PC-3 (cell line): ENCODE results near the gene EPN2. TPM values are rescaled to one million over a fixed set of nuclear protein-coding genes. Genes with fewer than 3 reads are reported as not detected.

Experiments used
- ATAC-seq: fragments of 200-7000 bp; cut with Tn5 transposase; 2 replicates; pipeline ENCODE4 v1.9.1; 2020; ENCODE audit warnings: mild to moderate bottlenecking, moderate library complexity
- BruUV-seq: library from RNA; stranded (reverse); fragments of 400-500 nt; replicated peaks from 2 replicates; lab custom pipeline; 2021; lab: Mats Ljungman, UMichigan
- CTCF ChIA-PET: fragments of 300-600 bp; sonication (Branson Sonifier 250); formaldehyde crosslinking; loops from one replicate; lab custom pipeline; 2022; ENCODE audit warnings: antibody characterized with exemption; lab: Charles Lee
- POLR2A ChIA-PET: fragments of 300-600 bp; sonication (Branson Sonifier 250); formaldehyde crosslinking; loops from one replicate; lab custom pipeline; 2022; ENCODE audit warnings: antibody characterized with exemption; ENCODE audit not compliant: unreplicated experiment; lab: Charles Lee
- DNase-seq: peaks from one replicate; pipeline ENCODE4 v3.0.0-alpha.2; 2015
- H2AFZ ChIP-seq: fragments of 300-600 bp; sonication (generic); 2 replicates; pipeline ENCODE4 v1.6.0; 2016; ENCODE audit warnings: antibody characterized with exemption, low read length
- H3F3A ChIP-seq: fragments of 300-600 bp; sonication (generic); one replicate; pipeline ENCODE4 v1.6.0; 2017; ENCODE audit warnings: antibody characterized with exemption, low read length, control low read depth, mild to moderate bottlenecking; ENCODE audit not compliant: unreplicated experiment
- H3K27ac ChIP-seq: fragments of 300-600 bp; sonication (generic); 2 replicates; pipeline ENCODE4 v1.5.1; 2016; ENCODE audit warnings: mild to moderate bottlenecking, low read length
- H3K27me3 ChIP-seq: fragments of 300-600 bp; sonication (generic); 2 replicates; pipeline ENCODE4 v1.6.1; 2016; ENCODE audit warnings: low read length, mixed read lengths
- H3K36me3 ChIP-seq: fragments of 300-600 bp; sonication (generic); 2 replicates; pipeline ENCODE4 v1.6.1; 2016; ENCODE audit warnings: low read depth, mixed run types, low read length, mixed read lengths
- H3K4me1 ChIP-seq: fragments of 300-600 bp; sonication (generic); 2 replicates; pipeline ENCODE4 v1.5.1; 2016; ENCODE audit warnings: low read length; ENCODE audit not compliant: insufficient read depth
- H3K4me2 ChIP-seq: fragments of 300-600 bp; sonication (generic); 2 replicates; pipeline ENCODE4 v1.6.0; 2016; ENCODE audit warnings: low read length
- H3K4me3 ChIP-seq: fragments of 300-600 bp; sonication (generic); 2 replicates; pipeline ENCODE4 v1.5.1; 2016; ENCODE audit warnings: mild to moderate bottlenecking, low read length, mixed read lengths
- H3K79me2 ChIP-seq: fragments of 300-600 bp; sonication (generic); 2 replicates; pipeline ENCODE4 v1.6.1; 2017; ENCODE audit warnings: low read length, mixed read lengths
- H3K9ac ChIP-seq: fragments of 300-600 bp; sonication (generic); 2 replicates; pipeline ENCODE4 v1.6.0; 2016; ENCODE audit warnings: mild to moderate bottlenecking, low read length
- H3K9me2 ChIP-seq: fragments of 300-600 bp; sonication (generic); replicated peaks from 2 replicates; pipeline ENCODE4 v1.6.1; 2016; ENCODE audit warnings: mixed run types, low read length, mixed read lengths
- H3K9me3 ChIP-seq: fragments of 300-600 bp; sonication (generic); 2 replicates; pipeline ENCODE4 v1.6.1; 2016; ENCODE audit warnings: low read length, mixed read lengths
- H4K20me1 ChIP-seq: fragments of 300-600 bp; sonication (generic); 2 replicates; pipeline ENCODE4 v1.6.1; 2016; ENCODE audit warnings: low read length, mixed read lengths
- CTCF ChIP-seq: fragments of 300-600 bp; sonication (generic); conservative IDR thresholded peaks from 2 replicates; pipeline ENCODE4 v1.5.1; 2017; ENCODE audit warnings: antibody characterized with exemption, low read depth, mild to moderate bottlenecking, low read length
- EZH2 ChIP-seq: fragments of 300-600 bp; sonication (generic); IDR thresholded peaks from one replicate; pipeline ENCODE4 v1.6.1; 2017; ENCODE audit warnings: antibody characterized with exemption, mild to moderate bottlenecking, low read length; ENCODE audit not compliant: unreplicated experiment
- EZH2phosphoT487 ChIP-seq: fragments of 300-600 bp; sonication (generic); IDR thresholded peaks from 2 replicates; pipeline ENCODE4 v1.6.1; 2018; ENCODE audit warnings: mild to moderate bottlenecking, antibody characterized with exemption, low read length, borderline replicate concordance
- intact Hi-C: fragments of 100-400 bp; cut with micrococcal nuclease; formaldehyde crosslinking; loops from 2 replicates; pipeline ENCODE4 v1.9.0; 2023
- total RNA-seq: library from RNA; depleted of rRNA; stranded (reverse); fragments of >200 nt; gene quantifications from 2 replicates; pipeline ENCODE4 v1.2.3, GENCODE V29; 2014

The EPN2 gene
- total RNA-seq, 1 experiment from 2014 or later: 46.4 TPM

- POLR2A ChIA-PET: no interaction called here
- CTCF ChIA-PET: no interaction called here
Observed at GRCh38 chr17:19248928-19249574, 11.9 kb downstream of the EPN2 start.

GRCh38 chr17:19249681-19250080 lies 12.5 kb downstream of the EPN2 start:
- no peaks in the 10 kb centered on the region for H3K27me3 ChIP-seq
- H3K9me3 ChIP-seq: no peaks in the 10 kb centered on the region
- peak overlapping the region; percentile 76 for H3K4me2 ChIP-seq
- H4K20me1 ChIP-seq: peaks cover 31% of the 10 kb centered on the region; the same call in 1 of the 2 replicates
- no peak for DNase-seq
- POLR2A ChIA-PET: no interaction called here
- peaks cover 15% of the 10 kb centered on the region for H3K36me3 ChIP-seq
- no peaks in the 10 kb centered on the region for H3K9me2 ChIP-seq
- H3K79me2 ChIP-seq: peaks cover 96% of the 10 kb centered on the region
- H3F3A ChIP-seq: no peaks in the 10 kb centered on the region
- peak overlapping the region; percentile 76 for H3K27ac ChIP-seq
- intact Hi-C loops: no loop called here
- CTCF ChIA-PET: no interaction called here
- H3K9ac ChIP-seq: no peak overlapping the region
- no peak overlapping the region for H3K4me3 ChIP-seq
- no peak overlapping the region for H2AFZ ChIP-seq
- BruUV-seq: no TSS peak
- peaks cover 29% of the 10 kb centered on the region for H3K4me1 ChIP-seq
- no peak for ATAC-seq
- no peak for TF ChIP-seq EZH2
- TF ChIP-seq CTCF: no peak
- TF ChIP-seq EZH2phosphoT487: no peak

More at GRCh38 chr17:19248928-19249574, 11.9 kb downstream of the EPN2 start:
- TF ChIP-seq CTCF (no peak), EZH2phosphoT487 (no peak), EZH2 (no peak)
- H3K4me3 ChIP-seq: peak overlapping the region; percentile 31; the same call in 1 of the 2 replicates
- peaks cover 29% of the 10 kb centered on the region; the same call in 1 of the 2 replicates for H4K20me1 ChIP-seq
- H3K4me1 ChIP-seq: peaks cover 29% of the 10 kb centered on the region
- peak overlapping the region; percentile 76 for H3K27ac ChIP-seq
- peak overlapping the region; percentile 76 for H3K4me2 ChIP-seq
- peak; percentile 82 for DNase-seq
- no TSS peak for BruUV-seq
- H3K36me3 ChIP-seq: peaks cover 15% of the 10 kb centered on the region
- no peak overlapping the region for H2AFZ ChIP-seq
- intact Hi-C loops: no loop called here
- H3K27me3 ChIP-seq: no peaks in the 10 kb centered on the region
- H3F3A ChIP-seq: no peaks in the 10 kb centered on the region
- H3K9ac ChIP-seq: peak overlapping the region; percentile 25
- no peaks in the 10 kb centered on the region for H3K9me3 ChIP-seq
- no peaks in the 10 kb centered on the region for H3K9me2 ChIP-seq
- H3K79me2 ChIP-seq: peaks cover 96% of the 10 kb centered on the region
- ATAC-seq: peak; percentile 85
